ENCODE data around the gene CHMP6. TPM values are rescaled to one million over a fixed set of nuclear protein-coding genes. Genes with fewer than 3 reads are reported as not detected.

CHMP6 gene
- total RNA-seq, 5 donors from 2014 or later (not counting 1 experiment from before 2014, with no cell fraction given), result 25.0 to 48.9 (median 43.2) TPM

- Mint-ChIP-seq H3K27ac (peak within 1 kb of the TSS; percentile 76 to 81), H3K4me3 (peak within 1 kb of the TSS; percentile 81 to 92 (median 86)), H3K27me3 (peaks cover 0 to 16% of the 10 kb centered on the region in 2 donors), H3K9me3 (no peaks in the 10 kb centered on the region), H3K4me1 (peaks cover 22 to 30% (median 27%) of the 10 kb centered on the region in 3 donors), H3K36me3 (no peaks in the 10 kb centered on the region)
- under 1% methylated on average over 84 of the region's 92 CpGs for WGBS (ENCODE audit: insufficient coverage)
- ChIA-PET POLR2A (no interaction called here), CTCF (no interaction called here)
- Histone ChIP-seq H3K4me1 (ENCODE audit: control insufficient read depth in 1 of 2, extremely low read depth in 1 of 2, insufficient read depth in 2 of 2, low read length in 2 of 2) (peaks cover 6 to 21% of the 10 kb centered on the region in 2 experiments), H3K4me3 (ENCODE audit: control insufficient read depth in 1 of 2, extremely low read depth in 1 of 2, low read length in 1 of 2) (peak within 1 kb of the TSS; percentile 64 to 71), H3K36me3 (ENCODE audit: control insufficient read depth in 2 of 2, extremely low read depth in 1 of 2, insufficient read depth in 1 of 2, low read length in 1 of 2) (peaks cover 0 to 5% of the 10 kb centered on the region in 2 donors), H3K9me3 (no peaks in the 10 kb centered on the region), H3K27ac (ENCODE audit: low read length) (no peak within 1 kb of the TSS), H3K27me3 (replicated peaks in 1 of 2; ENCODE audit: control insufficient read depth in 2 of 2, extremely low read depth in 1 of 2, insufficient read depth in 2 of 2, low read length in 1 of 2) (peaks cover 0 to 76% of the 10 kb centered on the region in 2 experiments)
- peak; percentile 87 to 100 (median 94) for DNase-seq
- peak; percentile 87 to 89 (median 88) for ATAC-seq (replicated peaks in 1 of 4)
Observed at GRCh38 chr17:81034779-81035520, 43.3 kb downstream of the CHMP6 start, which contains the start of gene BAIAP2. TSS of gene BAIAP2 (plus strand) at chr17:81035151. CDS start at chr17:81035255, 104 bp downstream.

- H3K4me1 ChIP-seq (ENCODE audit: control insufficient read depth in 1 of 2, extremely low read depth in 1 of 2, insufficient read depth in 2 of 2, low read length in 2 of 2), result peaks cover 6 to 21% of the 10 kb centered on the region in 2 experiments
- ChIA-PET POLR2A (no interaction called here), CTCF (no interaction called here)
- H3K27ac ChIP-seq (ENCODE audit: low read length), result no peak overlapping the region
- H3K27me3 Mint-ChIP-seq, result peaks cover 0 to 12% of the 10 kb centered on the region in 2 donors
- H3K4me1 Mint-ChIP-seq, result peaks cover 22 to 30% (median 27%) of the 10 kb centered on the region in 3 donors
- H3K36me3 Mint-ChIP-seq, result no peaks in the 10 kb centered on the region
- peak in 2 of 35 experiments; percentile 17 to 27 for DNase-seq
- H3K27ac Mint-ChIP-seq, result peak overlapping the region; percentile 68 to 76
- ATAC-seq (replicated peaks in 1 of 4), result peak in 2 of 4 experiments; percentile 4
- peak overlapping the region; percentile 26 to 62 for H3K4me3 ChIP-seq (ENCODE audit: control insufficient read depth in 1 of 2, extremely low read depth in 1 of 2, low read length in 1 of 2)
- H3K4me3 Mint-ChIP-seq, result peak overlapping the region; percentile 73 to 78 (median 73)
- 12% methylated on average over 52 of the region's 66 CpGs for WGBS (ENCODE audit: insufficient coverage)
- H3K27me3 ChIP-seq (replicated peaks in 1 of 2; ENCODE audit: control insufficient read depth in 2 of 2, extremely low read depth in 1 of 2, insufficient read depth in 2 of 2, low read length in 1 of 2), result peaks cover 0 to 74% of the 10 kb centered on the region in 2 experiments
- peaks cover 0 to 5% of the 10 kb centered on the region in 2 donors for H3K36me3 ChIP-seq (ENCODE audit: control insufficient read depth in 2 of 2, extremely low read depth in 1 of 2, insufficient read depth in 1 of 2, low read length in 1 of 2)
- no peaks in the 10 kb centered on the region for H3K9me3 ChIP-seq
- no peaks in the 10 kb centered on the region for H3K9me3 Mint-ChIP-seq
Observed at GRCh38 chr17:81035521-81036196, 44.0 kb downstream of the CHMP6 start.

GRCh38 chr17:81036197-81036941 lies 44.7 kb downstream of the CHMP6 start:
- H3K27me3 ChIP-seq (replicated peaks in 1 of 2; ENCODE audit: control insufficient read depth in 2 of 2, extremely low read depth in 1 of 2, insufficient read depth in 2 of 2, low read length in 1 of 2), result peaks cover 0 to 70% of the 10 kb centered on the region in 2 experiments

GRCh38 chr17:81037026-81037797 lies 45.6 kb downstream of the CHMP6 start:
- POLR2A ChIA-PET, result no interaction called here
- Histone ChIP-seq H3K9me3 (no peaks in the 10 kb centered on the region), H3K36me3 (ENCODE audit: control insufficient read depth in 2 of 2, extremely low read depth in 1 of 2, insufficient read depth in 1 of 2, low read length in 1 of 2) (peaks cover 0 to 5% of the 10 kb centered on the region in 2 donors), H3K27me3 (replicated peaks in 1 of 2; ENCODE audit: control insufficient read depth in 2 of 2, extremely low read depth in 1 of 2, insufficient read depth in 2 of 2, low read length in 1 of 2) (peaks cover 0 to 65% of the 10 kb centered on the region in 2 experiments), H3K4me1 (ENCODE audit: control insufficient read depth in 1 of 2, extremely low read depth in 1 of 2, insufficient read depth in 2 of 2, low read length in 2 of 2) (peaks cover 6 to 21% of the 10 kb centered on the region in 2 experiments), H3K4me3 (ENCODE audit: control insufficient read depth in 1 of 2, extremely low read depth in 1 of 2, low read length in 1 of 2) (no peak overlapping the region), H3K27ac (ENCODE audit: low read length) (no peak overlapping the region)
- peak overlapping the region; percentile 73 to 78 (median 73) for H3K4me3 Mint-ChIP-seq
- H3K4me1 Mint-ChIP-seq, result peaks cover 22 to 30% (median 27%) of the 10 kb centered on the region in 3 donors
- peaks cover 0 to 9% of the 10 kb centered on the region in 2 donors for H3K27me3 Mint-ChIP-seq
- CTCF ChIA-PET, result no interaction called here
- H3K9me3 Mint-ChIP-seq, result no peaks in the 10 kb centered on the region
- no peak overlapping the region for H3K27ac Mint-ChIP-seq
- ATAC-seq (replicated peaks in 1 of 4) (no peak), DNase-seq (no peak)
- no peaks in the 10 kb centered on the region for H3K36me3 Mint-ChIP-seq
- 91% methylated on average over 28 of the region's 28 CpGs for WGBS (ENCODE audit: insufficient coverage)

More at GRCh38 chr17:81036197-81036941, 44.7 kb downstream of the CHMP6 start:
- Histone ChIP-seq H3K27ac (ENCODE audit: low read length) (no peak overlapping the region), H3K9me3 (no peaks in the 10 kb centered on the region), H3K4me1 (ENCODE audit: control insufficient read depth in 1 of 2, extremely low read depth in 1 of 2, insufficient read depth in 2 of 2, low read length in 2 of 2) (peaks cover 6 to 21% of the 10 kb centered on the region in 2 experiments), H3K4me3 (ENCODE audit: control insufficient read depth in 1 of 2, extremely low read depth in 1 of 2, low read length in 1 of 2) (peak overlapping the region in 1 of 2 donors; percentile 26), H3K36me3 (ENCODE audit: control insufficient read depth in 2 of 2, extremely low read depth in 1 of 2, insufficient read depth in 1 of 2, low read length in 1 of 2) (peaks cover 0 to 5% of the 10 kb centered on the region in 2 donors)
- CTCF ChIA-PET, result no interaction called here
- H3K9me3 Mint-ChIP-seq, result no peaks in the 10 kb centered on the region
- peaks cover 22 to 30% (median 27%) of the 10 kb centered on the region in 3 donors for H3K4me1 Mint-ChIP-seq
- H3K4me3 Mint-ChIP-seq, result peak overlapping the region; percentile 73 to 78 (median 73)
- no peak for DNase-seq
- H3K36me3 Mint-ChIP-seq, result no peaks in the 10 kb centered on the region
- peaks cover 0 to 9% of the 10 kb centered on the region in 2 donors for H3K27me3 Mint-ChIP-seq
- H3K27ac Mint-ChIP-seq, result no peak overlapping the region
- no peak for ATAC-seq (replicated peaks in 1 of 4)
- POLR2A ChIA-PET, result no interaction called here
- WGBS (ENCODE audit: insufficient coverage), result 91% methylated on average over 17 of the region's 24 CpGs

- ATAC-seq (replicated peaks in 1 of 4), result no peak
- 89% methylated on average over 19 of the region's 30 CpGs for WGBS (ENCODE audit: insufficient coverage)
- peaks cover 0 to 57% of the 10 kb centered on the region in 2 experiments for H3K27me3 ChIP-seq (replicated peaks in 1 of 2; ENCODE audit: control insufficient read depth in 2 of 2, extremely low read depth in 1 of 2, insufficient read depth in 2 of 2, low read length in 1 of 2)
- H3K27ac ChIP-seq (ENCODE audit: low read length), result no peak overlapping the region
- CTCF ChIA-PET, result no interaction called here
- H3K36me3 ChIP-seq (ENCODE audit: control insufficient read depth in 2 of 2, extremely low read depth in 1 of 2, insufficient read depth in 1 of 2, low read length in 1 of 2), result peaks cover 0 to 5% of the 10 kb centered on the region in 2 donors
- Mint-ChIP-seq H3K4me1 (peaks cover 22 to 29% (median 24%) of the 10 kb centered on the region in 3 donors), H3K9me3 (no peaks in the 10 kb centered on the region), H3K4me3 (no peak overlapping the region), H3K27me3 (peaks cover 0 to 9% of the 10 kb centered on the region in 2 donors), H3K36me3 (no peaks in the 10 kb centered on the region), H3K27ac (no peak overlapping the region)
- no peak overlapping the region for H3K4me3 ChIP-seq (ENCODE audit: control insufficient read depth in 1 of 2, extremely low read depth in 1 of 2, low read length in 1 of 2)
- POLR2A ChIA-PET, result no interaction called here
- DNase-seq, result no peak
- peaks cover 6 to 21% of the 10 kb centered on the region in 2 experiments for H3K4me1 ChIP-seq (ENCODE audit: control insufficient read depth in 1 of 2, extremely low read depth in 1 of 2, insufficient read depth in 2 of 2, low read length in 2 of 2)
- no peaks in the 10 kb centered on the region for H3K9me3 ChIP-seq
Observed at GRCh38 chr17:81037798-81038733, 46.4 kb downstream of the CHMP6 start.
